Measurements from ENCODE around the gene LYPD6. TPM values are rescaled to one million over a fixed set of nuclear protein-coding genes. Genes with fewer than 3 reads are reported as not detected.

Gene LYPD6
- total RNA-seq, 2 experiments from 2014 or later, result not detected

GRCh38 chr2:149371476-149371875 is 41.1 kb downstream of the LYPD6 start:
- Histone ChIP-seq H3K9me2 (ENCODE audit: insufficient read depth, low read length) (no peaks in the 10 kb centered on the region), H3K4me1 (ENCODE audit: insufficient read depth, low read length, poor library complexity, severe bottlenecking) (no peaks in the 10 kb centered on the region), H3K27ac (ENCODE audit: low read depth, low read length, poor library complexity, severe bottlenecking) (no peak overlapping the region), H3K79me2 (ENCODE audit: insufficient read depth, low read depth, low read length) (no peaks in the 10 kb centered on the region), H3K36me3 (ENCODE audit: insufficient read depth, low read length) (no peaks in the 10 kb centered on the region), H3K4me2 (ENCODE audit: low read length) (no peak overlapping the region), H3K4me3 (ENCODE audit: low read depth, low read length, poor library complexity, severe bottlenecking) (no peak overlapping the region), H4K20me1 (ENCODE audit: insufficient read depth, low read length) (no peaks in the 10 kb centered on the region), H2AFZ (ENCODE audit: low read length) (no peak overlapping the region), H3K9me3 (ENCODE audit: low read length) (no peaks in the 10 kb centered on the region)
- ChIA-PET CTCF (ENCODE audit: unreplicated experiment) (no interaction called here), POLR2A (interaction anchor here (0.6 to 1.4 kb wide), 2 partner anchors 8 to 11 kb away, joined by 3 read pairs; no protein-coding TSS in a partner anchor)
- BruUV-seq (replicated peaks), result no TSS peak
- intact Hi-C loops (cut with micrococcal nuclease; ENCODE audit: unreplicated experiment), result no loop called here
- TF ChIP-seq EZH2phosphoT487 (IDR thresholded peaks at IDR 0.05; ENCODE audit: borderline replicate concordance, low read depth, low read length), result no peak
- TF ChIP-seq, protein P1, sequence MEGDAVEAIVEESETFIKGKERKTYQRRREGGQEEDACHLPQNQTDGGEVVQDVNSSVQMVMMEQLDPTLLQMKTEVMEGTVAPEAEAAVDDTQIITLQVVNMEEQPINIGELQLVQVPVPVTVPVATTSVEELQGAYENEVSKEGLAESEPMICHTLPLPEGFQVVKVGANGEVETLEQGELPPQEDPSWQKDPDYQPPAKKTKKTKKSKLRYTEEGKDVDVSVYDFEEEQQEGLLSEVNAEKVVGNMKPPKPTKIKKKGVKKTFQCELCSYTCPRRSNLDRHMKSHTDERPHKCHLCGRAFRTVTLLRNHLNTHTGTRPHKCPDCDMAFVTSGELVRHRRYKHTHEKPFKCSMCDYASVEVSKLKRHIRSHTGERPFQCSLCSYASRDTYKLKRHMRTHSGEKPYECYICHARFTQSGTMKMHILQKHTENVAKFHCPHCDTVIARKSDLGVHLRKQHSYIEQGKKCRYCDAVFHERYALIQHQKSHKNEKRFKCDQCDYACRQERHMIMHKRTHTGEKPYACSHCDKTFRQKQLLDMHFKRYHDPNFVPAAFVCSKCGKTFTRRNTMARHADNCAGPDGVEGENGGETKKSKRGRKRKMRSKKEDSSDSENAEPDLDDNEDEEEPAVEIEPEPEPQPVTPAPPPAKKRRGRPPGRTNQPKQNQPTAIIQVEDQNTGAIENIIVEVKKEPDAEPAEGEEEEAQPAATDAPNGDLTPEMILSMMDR (conservative IDR thresholded peaks at IDR 0.05; ENCODE audit: low read length), result no peak
- DNase-seq (ENCODE audit: low spot score), result no peak

- POLR2A ChIA-PET, result no interaction called here
These were observed 45.5 kb downstream of the LYPD6 start for GRCh38 chr2:149375801-149376361.

DNA sequence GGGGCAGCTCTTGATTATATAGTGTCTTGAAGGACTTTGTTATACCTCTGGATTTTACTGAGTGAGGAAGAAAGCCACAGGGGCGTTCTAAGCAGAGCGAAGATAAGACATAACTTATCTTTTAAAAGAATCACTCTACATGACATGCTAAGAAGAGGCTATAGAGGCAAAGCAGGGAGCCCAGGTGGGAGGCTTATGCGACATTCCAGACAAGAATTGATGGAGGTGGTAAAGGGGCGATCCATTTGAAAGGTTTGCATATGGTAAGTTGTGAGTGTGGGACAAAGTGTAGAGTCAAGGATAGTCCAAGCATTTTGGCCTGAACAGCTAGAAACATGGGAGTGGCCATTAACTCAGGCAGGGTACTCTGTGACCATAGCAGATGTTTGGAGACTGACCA is 49.8 kb downstream of the LYPD6 start:
- H2AFZ ChIP-seq (ENCODE audit: low read length), result no peak overlapping the region
- H3K36me3 ChIP-seq (ENCODE audit: insufficient read depth, low read length), result no peaks in the 10 kb centered on the region
- H3K9me3 ChIP-seq (ENCODE audit: low read length), result no peaks in the 10 kb centered on the region
- ChIA-PET POLR2A (interaction anchor here (1.2 kb wide), 1 partner anchor 9 kb away, joined by 3 read pairs; no protein-coding TSS in a partner anchor), CTCF (ENCODE audit: unreplicated experiment) (no interaction called here)
- intact Hi-C loops (cut with micrococcal nuclease; ENCODE audit: unreplicated experiment), result no loop called here
- no peak overlapping the region for H3K4me2 ChIP-seq (ENCODE audit: low read length)
- no peak for DNase-seq (ENCODE audit: low spot score)
- TF ChIP-seq EZH2phosphoT487 (IDR thresholded peaks at IDR 0.05; ENCODE audit: borderline replicate concordance, low read depth, low read length), result no peak
- TF ChIP-seq, protein P1 (conservative IDR thresholded peaks at IDR 0.05; ENCODE audit: low read length), result no peak
- no peaks in the 10 kb centered on the region for H3K9me2 ChIP-seq (ENCODE audit: insufficient read depth, low read length)
- H4K20me1 ChIP-seq (ENCODE audit: insufficient read depth, low read length), result no peaks in the 10 kb centered on the region
- no peak overlapping the region for H3K27ac ChIP-seq (ENCODE audit: low read depth, low read length, poor library complexity, severe bottlenecking)
- no peaks in the 10 kb centered on the region for H3K4me1 ChIP-seq (ENCODE audit: insufficient read depth, low read length, poor library complexity, severe bottlenecking)
- no peaks in the 10 kb centered on the region for H3K79me2 ChIP-seq (ENCODE audit: insufficient read depth, low read depth, low read length)
- H3K4me3 ChIP-seq (ENCODE audit: low read depth, low read length, poor library complexity, severe bottlenecking), result no peak overlapping the region
- no TSS peak for BruUV-seq (replicated peaks)

More at GRCh38 chr2:149375801-149376361, 45.5 kb downstream of the LYPD6 start:
- Histone ChIP-seq H3K79me2 (ENCODE audit: insufficient read depth, low read depth, low read length) (no peaks in the 10 kb centered on the region), H3K4me3 (ENCODE audit: low read depth, low read length, poor library complexity, severe bottlenecking) (no peak overlapping the region), H3K4me1 (ENCODE audit: insufficient read depth, low read length, poor library complexity, severe bottlenecking) (no peaks in the 10 kb centered on the region), H3K4me2 (ENCODE audit: low read length) (no peak overlapping the region), H2AFZ (ENCODE audit: low read length) (no peak overlapping the region), H3K9me2 (ENCODE audit: insufficient read depth, low read length) (no peaks in the 10 kb centered on the region), H3K27ac (ENCODE audit: low read depth, low read length, poor library complexity, severe bottlenecking) (no peak overlapping the region), H4K20me1 (ENCODE audit: insufficient read depth, low read length) (no peaks in the 10 kb centered on the region), H3K9me3 (ENCODE audit: low read length) (no peaks in the 10 kb centered on the region), H3K36me3 (ENCODE audit: insufficient read depth, low read length) (no peaks in the 10 kb centered on the region)
- no TSS peak for BruUV-seq (replicated peaks)
- DNase-seq (ENCODE audit: low spot score), result no peak
- intact Hi-C loops (cut with micrococcal nuclease; ENCODE audit: unreplicated experiment), result no loop called here
- CTCF ChIA-PET (ENCODE audit: unreplicated experiment), result no interaction called here
- no peak for TF ChIP-seq EZH2phosphoT487 (IDR thresholded peaks at IDR 0.05; ENCODE audit: borderline replicate concordance, low read depth, low read length)
- TF ChIP-seq, protein P1 (conservative IDR thresholded peaks at IDR 0.05; ENCODE audit: low read length), result no peak

Data from OCI-LY7 (cell line).